ENCODE results near the gene GIPC2.

DNA sequence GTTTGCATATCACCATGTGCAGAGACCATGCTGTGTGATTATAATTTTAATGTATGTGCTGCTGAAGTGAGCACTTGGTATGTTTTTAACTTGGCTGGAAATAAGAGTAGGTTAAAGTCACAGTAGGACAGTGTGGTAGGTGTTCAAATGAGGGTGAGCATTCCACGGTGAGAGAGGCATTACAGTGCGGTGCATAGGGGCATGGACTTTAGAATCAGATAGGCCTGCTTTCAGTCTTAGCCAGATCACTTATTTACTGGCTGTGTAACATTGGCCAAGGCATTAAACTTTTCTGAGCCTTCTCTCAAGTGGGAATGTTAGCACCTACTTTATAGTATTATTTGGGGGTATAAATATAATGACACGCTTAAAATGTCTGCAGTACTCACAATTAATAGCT is 43.2 kb downstream of the GIPC2 start:
- TF ChIP-seq, protein P1, sequence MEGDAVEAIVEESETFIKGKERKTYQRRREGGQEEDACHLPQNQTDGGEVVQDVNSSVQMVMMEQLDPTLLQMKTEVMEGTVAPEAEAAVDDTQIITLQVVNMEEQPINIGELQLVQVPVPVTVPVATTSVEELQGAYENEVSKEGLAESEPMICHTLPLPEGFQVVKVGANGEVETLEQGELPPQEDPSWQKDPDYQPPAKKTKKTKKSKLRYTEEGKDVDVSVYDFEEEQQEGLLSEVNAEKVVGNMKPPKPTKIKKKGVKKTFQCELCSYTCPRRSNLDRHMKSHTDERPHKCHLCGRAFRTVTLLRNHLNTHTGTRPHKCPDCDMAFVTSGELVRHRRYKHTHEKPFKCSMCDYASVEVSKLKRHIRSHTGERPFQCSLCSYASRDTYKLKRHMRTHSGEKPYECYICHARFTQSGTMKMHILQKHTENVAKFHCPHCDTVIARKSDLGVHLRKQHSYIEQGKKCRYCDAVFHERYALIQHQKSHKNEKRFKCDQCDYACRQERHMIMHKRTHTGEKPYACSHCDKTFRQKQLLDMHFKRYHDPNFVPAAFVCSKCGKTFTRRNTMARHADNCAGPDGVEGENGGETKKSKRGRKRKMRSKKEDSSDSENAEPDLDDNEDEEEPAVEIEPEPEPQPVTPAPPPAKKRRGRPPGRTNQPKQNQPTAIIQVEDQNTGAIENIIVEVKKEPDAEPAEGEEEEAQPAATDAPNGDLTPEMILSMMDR (optimal IDR thresholded peaks at IDR 0.05 in 1 of 3, IDR thresholded peaks at IDR 0.05 in 1 of 3, conservative IDR thresholded peaks at IDR 0.05 in 1 of 3; ENCODE audit: extremely low read depth in 1 of 3, insufficient read depth in 2 of 3, low read length in 3 of 3) = no peak
- TF ChIP-seq EZH2 (IDR thresholded peaks at IDR 0.05; ENCODE audit: low read length) = no peak

Measured in keratinocyte (primary cell).